K562 (cell line): ENCODE results near the gene AMIGO1. TPM values are rescaled to one million over a fixed set of nuclear protein-coding genes. Genes with fewer than 3 reads are reported as not detected.
A peak's percentile ranks its signal among the peaks of the same experiment; 100 is the strongest.

Source experiments
- ATAC-seq: fragments of 200-7000 bp; cut with Tn5 transposase; 3 replicates; pipeline ENCODE4 v1.9.1; 2020; ENCODE audit warnings: moderate library complexity
- BruUV-seq: library from RNA; stranded (reverse); fragments of 400-500 nt; replicated peaks from 2 replicates; lab custom pipeline; 2021; lab: Mats Ljungman, UMichigan
- CTCF ChIA-PET: fragments of 300-600 bp; formaldehyde crosslinking; extraction: SDS; loops from one replicate; lab custom pipeline; 2021; ENCODE audit warnings: low intra/inter-chr PET ratio; lab: Yijun Ruan, JAX
- POLR2A ChIA-PET: fragments of 300-600, 350-650 bp; sonication (Branson Sonifier 250); formaldehyde crosslinking; extraction: SDS; loops from one replicate; lab custom pipeline; 2021; ENCODE audit warnings: antibody characterized with exemption, inconsistent platforms; lab: Yijun Ruan, JAX
- DNase-seq, 4 experiments: peaks; one replicate each; pipeline versions ENCODE4 v3.0.0 to v3.0.0-alpha.2; 2011 to 2018; ENCODE audit warnings: low spot score in 3 of 4, mixed read lengths in 3 of 4; ENCODE audit errors: extremely low read depth in 1 of 4
- FAIRE-seq: peaks from 2 replicates; lab custom pipeline; 2011; peaks lifted over from hg19 to GRCh38; lab: Jason Lieb, UNC
- H2AFZ ChIP-seq: 2 replicates; pipeline ENCODE4 v1.6.0; 2011; ENCODE audit warnings: low read depth, low read length, control low read depth, inconsistent platforms
- H3K27ac ChIP-seq: fragments of 200-600 bp; 3 replicates; pipeline ENCODE4 v1.8.0; 2011; ENCODE audit warnings: low read depth, mild to moderate bottlenecking, control low read depth, inconsistent platforms, low read length, moderate library complexity, mixed read lengths; ENCODE audit errors: extremely low read depth
- H3K27me3 ChIP-seq, 2 experiments: fragments of 300-600 bp in 1 of 2; 2 replicates in 1 of 2; 3 replicates in 1 of 2; pipeline versions ENCODE4 v1.6.0 to v1.8.0; 2011; ENCODE audit warnings: inconsistent platforms in 2 of 2, low read length in 2 of 2, mild to moderate bottlenecking in 1 of 2, mixed read lengths in 1 of 2, moderate library complexity in 1 of 2; ENCODE audit not compliant: control insufficient read depth in 2 of 2, insufficient read depth in 2 of 2
- H3K36me3 ChIP-seq: fragments of 300-600 bp; 3 replicates; pipeline ENCODE4 v1.8.0; 2011; ENCODE audit warnings: mild to moderate bottlenecking, low read length, inconsistent platforms; ENCODE audit not compliant: control insufficient read depth, insufficient read depth
- H3K4me1 ChIP-seq, 2 experiments: fragments of 200-600 bp in 1 of 2; replicated peaks in 1 of 2; 2 replicates in 1 of 2; 3 replicates in 1 of 2; pipeline versions ENCODE4 v1.5.1 to v1.8.0; 2011; ENCODE audit warnings: inconsistent platforms in 2 of 2, low read length in 2 of 2, mild to moderate bottlenecking in 1 of 2, mixed read lengths in 1 of 2, moderate library complexity in 1 of 2; ENCODE audit not compliant: control insufficient read depth in 2 of 2, insufficient read depth in 2 of 2
- H3K4me2 ChIP-seq: 2 replicates; pipeline ENCODE4 v1.6.1; 2011; ENCODE audit warnings: low read length, control low read depth, inconsistent platforms, mixed read lengths; ENCODE audit not compliant: insufficient read depth
- H3K4me3 ChIP-seq: fragments of 200-600 bp; sonication (generic), shearing (Covaris generic); 2 replicates; pipeline ENCODE4 v1.5.1; 2016; ENCODE audit warnings: control low read depth, inconsistent platforms
- H3K79me2 ChIP-seq: fragments of 200-600 bp; 3 replicates; pipeline ENCODE4 v1.8.0; 2011; ENCODE audit warnings: low read length, inconsistent platforms; ENCODE audit not compliant: control insufficient read depth, insufficient read depth
- H3K9ac ChIP-seq, 2 experiments: 2 replicates each; pipeline versions ENCODE4 v1.6.0 to v1.6.1; 2011; ENCODE audit warnings: low read depth in 2 of 2, low read length in 2 of 2, control low read depth in 1 of 2, inconsistent platforms in 1 of 2, mild to moderate bottlenecking in 1 of 2, mixed read lengths in 1 of 2; ENCODE audit not compliant: insufficient read depth in 1 of 2
- H3K9me1 ChIP-seq: one replicate; pipeline ENCODE4 v1.6.0; 2011; ENCODE audit warnings: inconsistent platforms, mild to moderate bottlenecking, low read length, moderate library complexity; ENCODE audit not compliant: control insufficient read depth, insufficient read depth
- H3K9me3 ChIP-seq: replicated peaks from 2 replicates; pipeline ENCODE4 v1.5.1; 2011; ENCODE audit warnings: low read depth, low read length, inconsistent platforms; ENCODE audit not compliant: control insufficient read depth, insufficient read depth
- H4K20me1 ChIP-seq: replicated peaks from 2 replicates; pipeline ENCODE4 v1.6.1; 2011; ENCODE audit warnings: low read length, inconsistent platforms, mixed read lengths; ENCODE audit not compliant: control insufficient read depth, insufficient read depth
- ATF2 ChIP-seq: sonication (generic); formaldehyde crosslinking; IDR thresholded peaks from 2 replicates; pipeline ENCODE4 v1.8.1; 2022; ENCODE audit warnings: missing genetic modification reagents
- CCAR2 ChIP-seq: fragments of 200-400 bp; formaldehyde crosslinking; IDR thresholded peaks from 2 replicates; pipeline ENCODE4 v1.6.1; 2017; ENCODE audit warnings: mild to moderate bottlenecking, low read depth, low read length
- CHD2 ChIP-seq: IDR thresholded peaks from 2 replicates; pipeline ENCODE4 v1.6.1; 2011; ENCODE audit warnings: low read depth, low read length
- GATAD2A ChIP-seq: fragments of 450-650 bp; IDR thresholded peaks from 2 replicates; pipeline ENCODE4 v1.6.1; 2017
- ID3 ChIP-seq, 2 experiments: fragments of 250-450 bp in 1 of 2; fragments of 450-650 bp in 1 of 2; sonication (Bioruptor Pico) in 1 of 2; IDR thresholded peaks; 2 replicates each; pipeline versions ENCODE4 v1.6.1 to v1.8.0; 2016 to 2021; ENCODE audit warnings: mild to moderate bottlenecking in 2 of 2, moderate library complexity in 2 of 2, missing compliant biosample characterization in 1 of 2, missing genetic modification characterization in 1 of 2
- MAFG ChIP-seq: fragments of 450-650 bp; conservative IDR thresholded peaks from 2 replicates; pipeline ENCODE4 v1.6.1; 2016; ENCODE audit warnings: missing genetic modification characterization, missing compliant biosample characterization
- MAX ChIP-seq: sonication (generic); formaldehyde crosslinking; IDR thresholded peaks from 2 replicates; pipeline ENCODE4 v1.9.0; 2022; ENCODE audit warnings: mild to moderate bottlenecking, missing genetic modification reagents
- MYBL2 ChIP-seq, 2 experiments: fragments of 450-650 bp in 1 of 2; sonication (generic) in 1 of 2; formaldehyde crosslinking in 1 of 2; IDR thresholded peaks; 2 replicates each; pipeline versions ENCODE4 v1.6.1 to v1.8.1; 2017 to 2022; ENCODE audit warnings: borderline replicate concordance in 1 of 2, inconsistent platforms in 1 of 2, low read depth in 1 of 2, mild to moderate bottlenecking in 1 of 2, missing genetic modification reagents in 1 of 2, moderate library complexity in 1 of 2
- RBFOX2 ChIP-seq: fragments of 200-400 bp; formaldehyde crosslinking; IDR thresholded peaks from 2 replicates; pipeline ENCODE4 v1.6.1; 2017; ENCODE audit warnings: low read depth, mild to moderate bottlenecking, low read length, moderate library complexity
- SMC3 ChIP-seq: conservative IDR thresholded peaks from 2 replicates; pipeline ENCODE4 v1.6.1; 2011; ENCODE audit warnings: low read depth, low read length, improper control_type of control experiment; ENCODE audit not compliant: insufficient read depth
- STAT5A ChIP-seq: IDR thresholded peaks from 2 replicates; pipeline ENCODE4 v1.6.1; 2012; ENCODE audit warnings: low read length, inconsistent platforms, borderline replicate concordance
- ZBED1 ChIP-seq: IDR thresholded peaks from 2 replicates; pipeline ENCODE4 v1.6.1; 2014
- ZNF280B ChIP-seq: fragments of 250-450 bp; sonication (Bioruptor Pico); IDR thresholded peaks from 2 replicates; pipeline ENCODE4 v1.5.1; 2021; ENCODE audit warnings: mild to moderate bottlenecking
- WGBS: fragments of 100-300 bp; shearing (Covaris generic); methylation state at CpG from one replicate; pipeline ENCODE4 v1.1.6; 2016; ENCODE audit warnings: low coverage, mixed read lengths; ENCODE audit not compliant: insufficient coverage; ENCODE audit errors: missing lambda C conversion rate; 5-methylcytosine and 5-hydroxymethylcytosine counted together
- in situ Hi-C: fragments of 300-500 bp; cut with MboI; formaldehyde crosslinking; loops from 4 replicates; pipeline ENCODE4 v1.15.0; 2018; ENCODE audit warnings: inconsistent platforms, mixed read lengths
- intact Hi-C: fragments of 100-400 bp; cut with micrococcal nuclease; formaldehyde crosslinking; loops from 2 replicates; pipeline ENCODE4 v1.14.2; 2022
- polyA plus RNA-seq, 8 experiments: library from polyadenylated mRNA; depleted of rRNA in 4 of 8; stranded (reverse) in 5 of 8; unstranded in 3 of 8; fragments of >200 nt; fragmentation: Nextera tagmentation in 2 of 8; fragmentation: Illumina TruSeq in 1 of 8; extraction: Ambion mirVana in 2 of 8; extraction: Trizol in 1 of 8; gene quantifications; 2 replicates each; pipeline versions ENCODE4 v1.2.1 to v1.2.3, GENCODE V29; 2011 to 2014; ENCODE audit warnings: inconsistent platforms in 1 of 8, missing spikeins in 1 of 8
- total RNA-seq, 7 experiments: library from RNA; depleted of rRNA in 6 of 7; stranded (reverse); fragments of >200 nt in 6 of 7; fragmentation: Illumina TruSeq in 2 of 7; extraction: Trizol in 2 of 7; gene quantifications; 2 replicates each; pipeline versions ENCODE4 v1.2.1 to v1.2.3, GENCODE V29; 2011 to 2021; ENCODE audit warnings: low replicate concordance in 1 of 7

The AMIGO1 gene
- total and polyA plus RNA-seq, 9 of the 15 experiments (the other 6 are each of a cell fraction or from before 2014, with no cell fraction given): 0.24 to 1.0 (median 0.54) TPM

GRCh38 chr1:109499081-109499480 is 10.4 kb downstream of the AMIGO1 start (continued):
- no peak for TF ChIP-seq ID3 (CRISPR knock-in tag; IDR thresholded peaks at IDR 0.05)
- TF ChIP-seq ID3 (tag; IDR thresholded peaks at IDR 0.05): no peak
- no peak for TF ChIP-seq STAT5A
- no peak for TF ChIP-seq ZNF280B (CRISPR knock-in tag)
- no peak for TF ChIP-seq GATAD2A
- TF ChIP-seq MYBL2 (IDR thresholded peaks at IDR 0.05; ENCODE audit: low read depth): no peak
- no peak for TF ChIP-seq MYBL2 (CRISPR knock-in tag; IDR thresholded peaks at IDR 0.05; ENCODE audit: borderline replicate concordance)
- TF ChIP-seq CHD2: no peak

GRCh38 chr1:109498161-109498801 is 11.2 kb downstream of the AMIGO1 start:
- in situ Hi-C loops: loop anchor here (5.0 kb wide), 1 partner anchor 34 kb away; no protein-coding TSS in a partner anchor
- TF ChIP-seq ATF2 (CRISPR knock-in tag) (no peak), RBFOX2 (0 out of 2 replicates have a peak, but pooled peaks have one; percentile 35), MAX (CRISPR knock-in tag) (no peak), SMC3 (peak; percentile 66), ZBED1 (no peak), MAFG (no peak), ZNF280B (CRISPR knock-in tag) (no peak), CCAR2 (no peak)

More at GRCh38 chr1:109498161-109498801, 11.2 kb downstream of the AMIGO1 start:
- no peaks in the 10 kb centered on the region for H3K9me1 ChIP-seq
- ATAC-seq (0 out of 3 replicates have a peak, but pooled peaks have one; percentile 9), FAIRE-seq (no peak), DNase-seq (peak; percentile 46 to 68 (median 58))
- intact Hi-C loops: no loop called here
- H3K79me2 ChIP-seq: peaks cover 5% of the 10 kb centered on the region; the same call in 1 of the 3 replicates
- H3K36me3 ChIP-seq: peaks cover 26% of the 10 kb centered on the region; the same call in 2 of the 3 replicates
- 74% methylated on average over 10 of the region's 12 CpGs for WGBS
- H3K27ac ChIP-seq: no peak overlapping the region
- peaks cover 27 to 32% of the 10 kb centered on the region in 2 experiments for H3K4me1 ChIP-seq
- H3K4me3 ChIP-seq: no peak overlapping the region
- H4K20me1 ChIP-seq: no peaks in the 10 kb centered on the region; the same call in 1 of the 2 replicates
- no peak overlapping the region for H3K9ac ChIP-seq
- POLR2A ChIA-PET: interaction anchor here (0.6 to 1.9 kb wide), 2 partner anchors 8 to 408 kb away, joined by 3 to 6 read pairs; partner anchors contain the start of gene TMEM167B
- H2AFZ ChIP-seq: no peak overlapping the region
- H3K9me3 ChIP-seq: no peaks in the 10 kb centered on the region
- no peaks in the 10 kb centered on the region for H3K27me3 ChIP-seq
- CTCF ChIA-PET: interaction anchor here (0.7 to 6.4 kb wide), 3 partner anchors 13 to 275 kb away, joined by 3 to 84 read pairs (median 4); no protein-coding TSS in a partner anchor
- no peak overlapping the region for H3K4me2 ChIP-seq
- BruUV-seq: no TSS peak
